Mesothelial cell of epicardium (in vitro differentiated cells): Measurements from ENCODE around the gene GP9. TPM values are rescaled to one million over a fixed set of nuclear protein-coding genes. Genes with fewer than 3 reads are reported as not detected.

Source experiments
- DNase-seq, 2 experiments: peaks; one replicate each; pipeline ENCODE4 v3.0.0; 2021; ENCODE audit warnings: low spot score in 2 of 2; ENCODE audit not compliant: unreplicated experiment in 2 of 2
- H3K27ac Mint-ChIP-seq: 2 replicates; pipeline ENCODE4 v1.8.0; 2021; ENCODE audit warnings: mixed read lengths
- H3K27me3 Mint-ChIP-seq: 2 replicates; pipeline ENCODE4 v1.8.0; 2021; ENCODE audit warnings: low read depth, mixed read lengths
- H3K36me3 Mint-ChIP-seq: 2 replicates; pipeline ENCODE4 v1.8.0; 2021; ENCODE audit warnings: mixed read lengths
- H3K4me1 Mint-ChIP-seq: 2 replicates; pipeline ENCODE4 v1.8.0; 2021; ENCODE audit warnings: mixed read lengths
- H3K4me3 Mint-ChIP-seq: 2 replicates; pipeline ENCODE4 v1.8.0; 2021; ENCODE audit warnings: mild to moderate bottlenecking, moderate library complexity, mixed read lengths
- H3K9me3 Mint-ChIP-seq: 2 replicates; pipeline ENCODE4 v1.8.0; 2021; ENCODE audit warnings: mixed read lengths
- total RNA-seq: library from RNA; stranded (reverse); gene quantifications from 3 replicates; pipeline ENCODE4 v1.2.1, GENCODE V29; 2021
- TF ChIP-seq, protein P1 (sequence below): fragments of 200-600 bp; sonication (generic); IDR thresholded peaks from one replicate; pipeline ENCODE4 v1.5.0; 2021; ENCODE audit warnings: antibody characterized with exemption; ENCODE audit not compliant: unreplicated experiment

Gene GP9
- total RNA-seq, 1 donor from 2014 or later, result not detected

DNA sequence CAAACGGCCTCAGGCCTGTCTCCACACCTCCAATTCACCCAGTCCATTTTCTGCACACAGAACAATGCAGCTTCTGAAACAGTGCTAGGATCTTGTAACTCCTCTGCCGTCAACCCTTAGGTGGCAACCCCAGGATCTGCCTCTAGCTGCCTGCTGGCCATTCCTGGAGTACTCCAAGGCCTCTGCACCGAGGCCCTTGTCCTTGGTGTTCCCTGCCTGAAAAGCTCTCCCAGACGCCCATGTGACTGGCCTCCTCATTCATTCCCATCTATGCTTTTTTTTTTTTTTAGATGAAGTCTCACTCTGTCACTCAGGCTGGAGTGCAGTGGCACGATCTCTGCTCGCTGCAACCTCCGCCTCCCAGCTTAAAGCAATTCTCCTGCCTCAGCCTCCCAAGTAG lies 42.7 kb downstream of the GP9 start:
- no peak overlapping the region for H3K27ac Mint-ChIP-seq
- TF ChIP-seq, protein P1, sequence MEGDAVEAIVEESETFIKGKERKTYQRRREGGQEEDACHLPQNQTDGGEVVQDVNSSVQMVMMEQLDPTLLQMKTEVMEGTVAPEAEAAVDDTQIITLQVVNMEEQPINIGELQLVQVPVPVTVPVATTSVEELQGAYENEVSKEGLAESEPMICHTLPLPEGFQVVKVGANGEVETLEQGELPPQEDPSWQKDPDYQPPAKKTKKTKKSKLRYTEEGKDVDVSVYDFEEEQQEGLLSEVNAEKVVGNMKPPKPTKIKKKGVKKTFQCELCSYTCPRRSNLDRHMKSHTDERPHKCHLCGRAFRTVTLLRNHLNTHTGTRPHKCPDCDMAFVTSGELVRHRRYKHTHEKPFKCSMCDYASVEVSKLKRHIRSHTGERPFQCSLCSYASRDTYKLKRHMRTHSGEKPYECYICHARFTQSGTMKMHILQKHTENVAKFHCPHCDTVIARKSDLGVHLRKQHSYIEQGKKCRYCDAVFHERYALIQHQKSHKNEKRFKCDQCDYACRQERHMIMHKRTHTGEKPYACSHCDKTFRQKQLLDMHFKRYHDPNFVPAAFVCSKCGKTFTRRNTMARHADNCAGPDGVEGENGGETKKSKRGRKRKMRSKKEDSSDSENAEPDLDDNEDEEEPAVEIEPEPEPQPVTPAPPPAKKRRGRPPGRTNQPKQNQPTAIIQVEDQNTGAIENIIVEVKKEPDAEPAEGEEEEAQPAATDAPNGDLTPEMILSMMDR, result no peak
- H3K36me3 Mint-ChIP-seq, result peaks cover 12% of the 10 kb centered on the region
- DNase-seq, result no peak
- H3K9me3 Mint-ChIP-seq, result peaks cover 9% of the 10 kb centered on the region
- no peak overlapping the region for H3K4me3 Mint-ChIP-seq
- H3K27me3 Mint-ChIP-seq, result no peaks in the 10 kb centered on the region
- peaks cover 5% of the 10 kb centered on the region for H3K4me1 Mint-ChIP-seq

DNA sequence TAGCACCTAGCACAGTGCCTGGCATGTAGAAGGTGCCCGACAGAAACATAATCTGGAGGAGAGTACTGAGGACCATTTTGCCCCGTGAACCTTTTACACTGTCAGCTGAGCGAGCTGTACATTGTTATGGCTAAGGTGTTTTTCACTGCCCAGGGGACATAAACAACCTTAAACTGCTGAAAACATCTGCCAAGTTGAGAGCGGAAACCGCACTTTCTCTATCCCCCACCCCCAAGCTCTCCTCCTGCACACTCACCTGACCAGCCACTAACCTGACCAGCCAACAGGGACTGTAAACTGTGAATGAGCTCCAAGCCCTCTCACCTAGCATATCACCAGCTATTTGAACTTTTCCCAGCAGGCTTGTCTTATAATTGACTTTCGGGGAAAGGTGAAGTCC lies 43.5 kb downstream of the GP9 start:
- peaks cover 7% of the 10 kb centered on the region for H3K9me3 Mint-ChIP-seq
- no peak overlapping the region for H3K27ac Mint-ChIP-seq
- H3K27me3 Mint-ChIP-seq, result no peaks in the 10 kb centered on the region
- TF ChIP-seq, protein P1, result no peak
- no peak overlapping the region for H3K4me3 Mint-ChIP-seq
- H3K4me1 Mint-ChIP-seq, result peaks cover 5% of the 10 kb centered on the region
- peaks cover 10% of the 10 kb centered on the region for H3K36me3 Mint-ChIP-seq
- DNase-seq, result no peak

DNA sequence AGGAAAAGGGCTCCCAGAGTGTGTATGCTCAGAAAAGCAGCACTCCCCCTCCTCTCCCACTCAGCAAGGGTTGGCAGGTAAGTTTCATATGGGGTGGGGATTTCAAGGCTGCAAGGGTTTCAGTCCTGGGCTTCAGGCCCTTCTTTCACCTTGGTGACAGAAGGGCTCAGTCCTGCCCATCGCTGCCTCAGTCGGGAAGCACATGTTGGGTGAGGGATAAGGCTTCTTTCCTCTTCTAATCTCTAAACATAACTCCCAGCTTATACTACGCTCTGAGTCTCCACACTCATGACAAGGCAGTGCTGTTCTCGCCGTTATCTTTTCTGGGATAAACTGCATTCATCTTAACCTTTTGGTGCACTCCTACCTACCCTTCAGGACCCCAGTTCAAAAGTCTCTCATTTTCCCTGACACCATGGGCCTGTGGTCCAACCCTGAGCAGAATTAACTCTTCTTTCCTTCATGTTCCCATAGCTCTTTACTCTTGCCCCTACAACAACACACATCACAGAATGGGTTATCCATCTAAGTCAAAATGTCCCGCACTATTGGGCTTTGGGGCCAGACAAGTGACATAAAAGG lies 44.0 kb downstream of the GP9 start:
- H3K27me3 Mint-ChIP-seq, result no peaks in the 10 kb centered on the region
- no peak overlapping the region for H3K4me3 Mint-ChIP-seq
- peaks cover 6% of the 10 kb centered on the region for H3K9me3 Mint-ChIP-seq
- H3K27ac Mint-ChIP-seq, result no peak overlapping the region
- peaks cover 5% of the 10 kb centered on the region for H3K4me1 Mint-ChIP-seq
- peaks cover 9% of the 10 kb centered on the region for H3K36me3 Mint-ChIP-seq
- TF ChIP-seq, protein P1, result no peak
- DNase-seq, result no peak

DNA sequence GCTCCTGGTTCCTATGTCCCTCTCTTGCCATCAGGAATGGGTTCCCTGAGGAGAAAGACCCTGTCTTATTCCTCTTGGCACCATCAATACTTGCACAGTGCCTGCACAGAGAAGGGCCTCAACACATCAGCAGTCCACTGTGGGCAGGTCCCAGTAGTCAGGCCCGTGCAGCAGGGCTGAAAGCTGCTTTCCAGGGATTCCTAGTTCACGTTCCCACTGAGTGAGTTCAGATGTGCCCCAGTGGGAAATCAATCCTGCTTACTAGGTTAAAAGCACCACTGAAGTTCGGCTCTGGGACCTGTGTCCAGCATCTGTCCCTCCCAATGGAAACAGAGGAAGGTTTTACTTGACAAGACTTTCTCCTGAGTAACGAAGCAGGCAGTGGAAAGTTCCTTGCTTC lies 45.3 kb downstream of the GP9 start:
- Mint-ChIP-seq H3K27ac (no peak overlapping the region), H3K4me3 (no peak overlapping the region), H3K4me1 (peaks cover 5% of the 10 kb centered on the region), H3K27me3 (no peaks in the 10 kb centered on the region), H3K9me3 (no peaks in the 10 kb centered on the region), H3K36me3 (peaks cover 5% of the 10 kb centered on the region)
- DNase-seq, result no peak
- TF ChIP-seq, protein P1, result no peak

DNA sequence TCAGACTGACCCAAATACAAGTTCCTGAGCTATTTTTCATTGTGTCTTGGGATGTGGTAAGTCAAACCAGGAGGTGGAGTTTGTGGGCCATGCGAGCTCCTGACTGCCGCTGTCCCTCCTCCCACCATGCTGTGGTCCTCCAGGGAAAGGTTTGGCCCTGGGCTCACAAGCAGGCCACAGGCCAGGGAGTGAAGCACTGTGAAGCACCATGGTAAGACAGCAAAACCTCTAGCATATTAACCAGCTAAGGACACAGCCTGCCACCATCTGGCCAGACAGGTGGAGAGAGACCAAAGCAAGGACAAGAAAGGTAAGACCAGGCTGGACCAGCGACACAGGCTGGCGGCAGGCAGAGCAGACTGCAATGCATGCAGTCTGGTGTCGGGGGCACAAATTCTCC lies 45.7 kb downstream of the GP9 start:
- TF ChIP-seq, protein P1, result no peak

More for the DNA sequence above, 45.7 kb downstream of the GP9 start:
- no peak overlapping the region for H3K27ac Mint-ChIP-seq
- no peak overlapping the region for H3K4me3 Mint-ChIP-seq
- peaks cover 5% of the 10 kb centered on the region for H3K4me1 Mint-ChIP-seq
- DNase-seq, result no peak
- H3K9me3 Mint-ChIP-seq, result no peaks in the 10 kb centered on the region
- H3K27me3 Mint-ChIP-seq, result no peaks in the 10 kb centered on the region
- peaks cover 5% of the 10 kb centered on the region for H3K36me3 Mint-ChIP-seq
